ENCODE measurements around the gene ABCB9.
"Not testable (repeated sequence)": the region's sequence is repeated elsewhere in the genome, so short reads cannot be mapped to it uniquely, and the experiment has no call there.

The ABCB9 gene

DNA sequence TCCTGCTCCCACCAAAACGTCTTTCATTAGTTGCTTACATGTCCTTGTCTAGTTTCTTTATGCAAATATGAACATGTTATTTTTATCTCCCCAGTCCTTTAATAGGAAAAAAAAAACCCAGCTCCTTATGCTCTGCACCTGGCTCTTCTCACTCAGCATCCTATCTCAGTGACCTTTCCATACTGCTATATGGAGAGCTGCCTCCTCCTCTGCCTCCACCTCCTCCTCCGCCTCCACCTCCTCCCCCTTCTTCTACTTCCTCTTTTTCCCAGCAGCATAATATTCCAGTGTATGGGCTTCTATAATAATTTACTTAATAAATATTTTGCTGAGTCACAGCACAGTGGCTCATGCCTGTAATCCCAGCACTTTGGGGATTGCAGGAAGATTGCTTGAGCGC, 31.5 kb downstream of the ABCB9 start:
- no peak for DNase-seq

DNA sequence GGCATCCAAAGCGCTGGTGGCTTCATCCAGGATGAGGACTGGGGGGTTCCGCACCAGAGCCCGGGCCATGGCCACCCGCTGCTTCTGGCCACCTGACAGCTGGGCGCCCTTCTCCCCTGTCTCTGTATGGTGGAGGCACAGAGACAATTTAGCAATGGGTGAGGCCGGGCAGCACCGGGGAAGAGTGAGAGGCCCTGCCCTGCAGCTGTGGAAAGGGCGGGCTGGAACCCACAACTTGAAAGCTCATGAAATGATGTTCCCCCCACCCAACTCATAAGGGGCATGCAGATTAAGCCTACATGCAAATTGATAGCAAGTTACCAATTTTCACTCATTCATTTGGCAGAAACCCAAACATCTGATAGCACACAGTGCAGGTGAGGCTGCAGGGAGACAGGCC, 34.1 kb downstream of the ABCB9 start:
- DNase-seq = no peak

- no peak for DNase-seq
These were observed 36.5 kb downstream of the ABCB9 start for GRCh38 chr12:122929812-122930211.

DNA sequence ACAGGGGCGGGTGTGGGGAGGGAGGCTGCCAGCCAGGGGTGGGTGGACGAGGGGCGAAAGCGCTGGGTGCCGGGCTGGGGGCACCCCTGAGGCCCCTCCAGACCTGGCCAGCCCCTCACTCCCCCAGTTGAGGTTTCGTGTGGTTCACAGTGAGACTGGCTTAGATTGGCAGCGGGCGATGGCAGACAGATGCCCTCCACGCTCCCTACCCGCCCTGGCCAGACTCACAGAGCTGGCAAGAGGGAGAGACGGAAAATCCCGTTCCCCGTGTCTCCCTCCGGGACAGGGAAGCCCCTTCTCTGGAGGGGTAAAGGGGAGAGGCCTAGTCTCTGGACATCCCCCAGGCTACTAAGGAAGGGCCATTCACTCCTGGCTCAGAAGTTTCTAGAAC, 37.1 kb downstream of the ABCB9 start:
- DNase-seq = no peak

GRCh38 chr12:122928404-122929147, 37.7 kb downstream of the ABCB9 start:
- DNase-seq = no peak

DNA sequence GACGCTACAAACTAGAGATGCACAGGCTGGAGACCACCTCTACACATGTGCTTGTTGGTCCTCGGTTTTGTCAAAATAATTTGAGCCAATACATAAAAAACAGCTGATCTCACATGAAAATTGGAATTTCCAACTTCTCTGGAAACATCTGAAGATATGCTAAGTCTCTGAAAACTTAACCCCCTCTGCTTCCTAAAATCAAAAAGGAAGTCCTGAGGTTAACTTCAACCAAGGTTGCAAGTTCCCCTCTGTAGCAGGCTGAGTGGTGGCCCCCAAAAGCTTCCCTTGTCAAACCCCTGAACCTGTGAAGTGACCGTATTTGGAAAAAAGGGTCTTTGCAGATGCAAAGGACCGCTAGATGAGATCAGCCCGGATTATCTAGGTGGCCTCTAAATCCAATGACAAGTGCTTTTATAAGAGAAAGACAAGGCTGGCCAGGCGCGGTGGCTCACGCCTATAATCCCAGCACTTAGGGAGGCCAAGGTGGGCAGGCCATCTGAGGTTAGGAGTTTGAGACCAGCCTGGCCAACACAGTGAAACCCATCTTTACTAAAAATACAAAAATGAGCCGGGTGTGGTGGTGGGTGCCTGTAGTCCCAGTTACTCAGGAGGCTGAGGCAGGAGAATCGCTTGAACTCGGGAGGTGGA, 38.4 kb downstream of the ABCB9 start:
- no peak for DNase-seq

DNA sequence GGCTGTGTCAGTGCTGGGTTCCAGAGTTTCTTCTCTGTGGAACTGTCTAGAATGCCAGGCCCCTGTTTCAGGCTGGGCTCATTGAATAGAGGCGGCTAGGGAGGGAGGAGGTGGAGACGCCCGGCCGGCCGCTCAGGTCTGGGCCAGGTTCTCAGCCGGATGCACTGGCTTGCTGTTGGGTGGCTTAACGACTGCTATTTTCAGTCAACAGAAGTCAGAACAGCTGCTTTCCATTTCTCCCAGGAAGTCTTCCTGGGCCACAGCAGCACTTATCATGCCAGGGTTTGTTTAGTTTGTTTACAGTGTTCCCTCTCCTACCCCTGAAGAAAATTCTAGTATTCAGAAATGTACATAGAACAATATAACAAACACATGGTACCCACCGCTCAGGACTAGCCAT, 44.3 kb downstream of the ABCB9 start:
- no peak for DNase-seq

DNA sequence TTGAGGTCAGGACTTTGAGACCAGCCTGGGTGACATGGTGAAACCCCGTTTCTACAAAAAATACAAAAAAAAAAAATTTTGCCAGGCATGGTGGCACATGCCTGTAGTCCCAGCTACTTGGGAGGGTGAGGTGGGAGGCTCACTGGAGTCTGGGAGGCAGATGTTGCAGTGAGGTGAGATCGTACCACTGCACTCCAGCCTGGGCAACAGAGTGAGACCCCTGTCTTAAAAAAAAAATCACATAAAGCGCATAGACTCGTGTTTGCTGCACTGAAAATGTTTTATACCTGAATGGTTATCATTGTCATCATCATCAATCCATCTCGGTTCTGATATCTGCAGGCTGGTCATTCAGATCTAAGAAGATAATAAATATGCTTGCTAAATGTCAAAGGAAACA, 45.6 kb downstream of the ABCB9 start:
- no peak for DNase-seq

DNA sequence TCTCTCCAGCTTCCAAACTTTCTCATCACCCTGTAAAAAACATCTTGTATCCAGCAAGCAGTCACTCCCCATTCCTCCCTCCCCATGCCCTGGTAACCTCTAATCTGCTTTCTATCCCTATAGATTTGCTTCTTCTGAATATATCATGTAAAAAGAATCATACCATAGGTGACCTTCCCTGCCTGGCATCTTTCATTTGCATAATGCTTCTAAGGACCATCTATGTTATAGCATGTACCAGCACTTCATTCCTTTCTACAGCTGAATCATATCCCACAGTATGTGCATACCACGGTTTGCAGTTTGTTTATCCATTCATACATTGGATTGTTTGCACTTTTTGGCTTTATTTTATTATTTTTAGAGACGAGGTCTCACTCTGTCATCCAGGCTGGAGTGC, 47.4 kb downstream of the ABCB9 start:
- DNase-seq = no peak

- DNase-seq = no peak
These were observed 48.6 kb downstream of the ABCB9 start for GRCh38 chr12:122917507-122918121.

DNA sequence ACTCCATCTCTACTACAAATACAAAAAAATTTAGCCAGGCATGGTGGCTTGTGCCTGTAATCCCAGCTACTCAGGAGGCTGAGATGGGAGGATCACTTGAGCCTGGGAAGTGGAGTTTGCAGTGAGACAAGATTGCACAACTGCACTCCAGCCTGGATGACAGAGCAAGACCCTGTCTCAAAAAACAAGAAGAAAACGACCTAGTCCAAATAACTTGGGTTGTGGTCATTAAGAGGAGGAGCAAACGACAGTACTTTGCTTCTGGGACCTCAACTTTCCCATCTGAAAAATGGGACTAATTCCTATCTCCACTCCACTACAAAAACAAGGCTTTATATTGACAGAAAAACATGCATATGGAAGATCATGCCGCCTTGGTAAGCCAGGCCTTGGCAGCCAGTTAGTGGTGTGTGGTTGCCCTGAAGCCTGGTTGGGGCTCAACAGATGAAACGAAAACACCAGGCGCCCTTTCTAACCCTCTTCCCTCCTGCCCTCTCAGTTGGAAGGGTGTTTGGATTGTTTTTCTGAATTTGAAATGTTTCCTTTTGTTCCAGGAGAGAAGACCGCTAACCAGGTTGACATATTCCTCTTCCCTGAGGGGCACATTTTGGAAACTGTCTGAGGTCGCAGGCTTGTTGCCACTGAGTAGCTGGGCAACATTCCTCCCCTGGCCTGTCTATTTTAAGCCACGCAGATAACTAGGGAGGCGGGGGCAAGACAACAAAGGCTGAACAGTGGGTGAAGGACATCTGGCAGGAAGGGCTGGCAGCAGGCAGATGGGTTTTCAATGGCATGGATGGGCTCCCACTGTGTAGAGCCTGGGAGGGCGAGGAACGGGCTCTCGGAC, 56.6 kb downstream of the ABCB9 start:
- DNase-seq = peak; percentile 71

DNA sequence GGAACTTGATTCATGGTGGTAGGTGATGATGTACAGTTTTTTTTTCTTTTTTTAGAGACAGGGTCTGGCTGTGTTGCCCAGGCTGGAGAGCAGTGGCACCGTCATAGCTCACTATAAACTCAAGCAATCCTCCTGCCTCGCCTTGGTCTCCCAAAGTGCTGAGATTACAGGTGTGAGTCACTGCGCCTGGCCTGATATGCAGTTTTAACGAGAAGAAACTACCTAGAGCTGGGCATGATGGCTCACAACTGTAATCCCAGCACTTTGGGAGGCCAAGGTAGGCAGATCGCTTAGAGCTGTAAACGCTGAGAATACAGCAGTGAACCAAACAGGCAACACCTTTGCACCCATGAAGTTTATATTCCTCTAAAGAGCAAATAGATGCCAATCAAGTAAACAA, 57.3 kb downstream of the ABCB9 start:
- no peak for DNase-seq

DNA sequence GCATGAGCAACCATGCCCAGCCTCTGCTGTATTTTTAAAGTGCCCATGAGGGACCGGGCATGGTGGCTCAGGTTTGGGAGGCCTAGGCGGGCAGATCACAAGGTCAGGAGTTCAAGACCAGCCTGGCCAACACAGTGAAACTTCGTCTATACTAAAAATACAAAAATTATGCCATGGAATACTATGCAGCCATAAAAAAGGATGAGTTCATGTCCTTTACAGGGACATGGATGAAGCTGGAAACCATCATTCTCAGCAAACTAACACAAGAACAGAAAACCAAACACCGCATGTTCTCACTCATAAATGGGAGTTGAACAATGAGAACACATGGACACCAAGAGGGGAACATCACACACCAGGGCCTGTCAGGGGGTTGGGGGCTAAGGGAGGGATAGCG, 61.0 kb downstream of the ABCB9 start:
- DNase-seq = not testable (repeated sequence)

- DNase-seq = no peak
These were observed 62.6 kb downstream of the ABCB9 start for GRCh38 chr12:122903693-122904034.

- no peak for DNase-seq
These were observed 63.2 kb downstream of the ABCB9 start for GRCh38 chr12:122902854-122903692.

GRCh38 chr12:122899887-122900286, 66.4 kb downstream of the ABCB9 start:
- DNase-seq = no peak

DNA sequence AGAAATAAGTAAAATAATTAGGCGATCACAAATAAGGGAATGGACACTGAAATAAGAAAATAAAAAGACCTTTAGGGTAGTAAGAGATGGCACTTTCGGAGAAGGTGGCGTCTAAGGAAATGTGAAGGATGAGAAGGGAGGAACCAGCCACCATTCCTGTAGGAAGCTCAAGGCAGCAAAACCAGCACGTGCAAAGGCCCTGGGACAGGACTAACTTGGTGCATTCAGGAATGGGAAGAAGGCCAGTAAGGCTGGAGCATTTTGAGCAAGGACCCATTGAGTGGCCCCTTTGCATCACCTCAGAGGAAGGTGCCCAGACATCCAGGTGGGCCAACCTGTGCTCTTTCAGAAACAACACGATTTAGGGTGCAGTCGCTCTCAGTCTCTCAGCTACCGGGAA, 69.6 kb downstream of the ABCB9 start:
- DNase-seq = no peak

DNA sequence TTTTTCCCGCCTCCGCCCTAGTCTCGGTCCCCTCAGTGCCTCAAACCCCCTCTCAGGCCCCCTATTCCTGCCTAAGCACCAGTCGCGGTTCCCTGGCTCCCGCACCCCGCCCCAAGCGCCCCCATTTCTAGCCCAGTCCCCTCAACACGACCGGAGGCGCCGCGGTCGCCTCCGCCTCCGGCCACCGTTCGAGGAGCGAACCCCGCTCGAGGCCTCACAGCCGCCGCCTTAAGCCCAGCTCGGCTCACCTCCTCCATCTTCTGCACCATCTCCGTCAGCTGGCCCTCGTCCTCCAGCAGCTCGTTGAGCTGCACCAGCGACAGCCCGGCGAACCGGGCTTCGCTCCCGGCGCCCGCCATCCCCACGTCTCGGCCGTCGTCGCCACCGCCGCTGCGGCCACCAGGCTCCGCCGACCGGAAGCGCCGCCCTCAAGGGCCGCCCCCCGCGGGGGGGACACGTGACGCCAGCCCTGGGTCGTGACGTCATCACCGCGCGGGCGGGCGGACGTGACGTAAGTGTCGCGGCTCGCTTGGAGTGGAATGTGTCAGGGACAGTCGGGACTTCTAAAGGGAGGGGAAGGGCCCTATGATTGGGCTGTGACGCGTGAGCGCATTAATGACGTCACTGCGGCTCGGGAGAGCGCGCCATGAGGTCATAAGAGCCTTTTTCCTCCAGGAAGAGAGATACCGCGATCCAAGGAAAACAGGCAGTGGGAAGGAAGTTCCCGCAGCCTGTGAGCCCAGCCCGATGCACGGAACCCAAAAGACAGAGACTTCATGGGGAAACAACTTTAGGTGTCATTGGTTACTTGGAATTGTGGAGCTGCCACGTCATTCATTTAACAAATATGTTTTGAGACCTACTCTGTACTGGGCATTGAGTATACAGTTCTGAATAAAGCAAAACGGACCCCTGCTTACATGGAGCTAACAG, 70.3 kb downstream of the ABCB9 start, which contains the start of gene VPS37B:
VPS37B (minus strand) TSS at position 421 of the 933 bp plus-strand sequence; CDS start at position 359, 62 bp downstream.
- peak; percentile 95 for DNase-seq

DNA sequence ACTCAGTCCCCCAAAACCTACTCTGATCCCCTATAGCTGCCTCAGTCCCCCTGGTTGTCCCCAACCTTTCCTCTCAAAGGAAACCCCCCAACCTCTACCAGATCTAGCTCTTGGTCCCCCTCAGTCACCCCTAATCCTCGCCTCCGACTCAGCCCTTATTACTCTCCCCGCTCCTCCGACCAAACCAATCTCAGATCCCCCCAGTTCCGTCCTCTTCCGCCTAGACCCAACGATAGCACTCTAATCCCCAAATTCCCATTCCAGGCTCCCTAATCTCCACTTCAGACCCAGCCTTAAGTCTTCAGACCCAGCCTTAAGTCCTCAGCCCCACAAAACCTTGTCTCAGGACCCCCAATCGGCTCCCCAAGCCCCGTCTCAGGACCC, 71.0 kb downstream of the ABCB9 start:
- DNase-seq = no peak

- no peak for DNase-seq
These were observed 71.8 kb downstream of the ABCB9 start for GRCh38 chr12:122894193-122895121.
